Hepatocyte (in vitro differentiated cells): ENCODE results near the gene PIK3R5.

Experiments used
- EZH2phosphoT487 ChIP-seq: fragments of 200-600 bp; sonication (generic); IDR thresholded peaks from one replicate; pipeline ENCODE4 v1.6.1; 2018; ENCODE audit warnings: antibody characterized with exemption, mild to moderate bottlenecking, low read depth, moderate library complexity; ENCODE audit not compliant: unreplicated experiment, severe bottlenecking
- TF ChIP-seq, protein P1 (sequence below): fragments of 200-600 bp; sonication (generic); IDR thresholded peaks from 2 replicates; pipeline ENCODE4 v1.5.1; 2016; ENCODE audit warnings: antibody characterized with exemption, mild to moderate bottlenecking; ENCODE audit not compliant: poor library complexity

DNA sequence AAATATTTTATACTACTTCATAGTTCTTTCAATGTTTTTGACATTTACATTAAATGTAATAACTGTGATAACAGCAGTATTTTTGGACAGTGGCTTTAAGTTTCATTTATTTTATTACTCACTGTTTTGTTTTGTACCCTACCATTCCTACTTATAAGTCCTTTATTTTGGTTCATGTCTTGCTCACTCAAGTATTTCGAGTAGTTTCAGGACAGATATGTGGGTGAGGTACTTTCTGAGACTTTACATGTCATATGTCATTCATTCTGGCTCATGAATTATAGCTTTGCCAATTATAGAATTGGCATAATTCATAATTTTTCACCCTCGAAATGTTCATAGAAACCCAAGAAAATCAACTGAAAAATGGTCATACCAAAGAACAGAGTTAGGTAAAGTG is 44.4 kb downstream of the PIK3R5 start:
- TF ChIP-seq EZH2phosphoT487 = no peak
- TF ChIP-seq, protein P1, sequence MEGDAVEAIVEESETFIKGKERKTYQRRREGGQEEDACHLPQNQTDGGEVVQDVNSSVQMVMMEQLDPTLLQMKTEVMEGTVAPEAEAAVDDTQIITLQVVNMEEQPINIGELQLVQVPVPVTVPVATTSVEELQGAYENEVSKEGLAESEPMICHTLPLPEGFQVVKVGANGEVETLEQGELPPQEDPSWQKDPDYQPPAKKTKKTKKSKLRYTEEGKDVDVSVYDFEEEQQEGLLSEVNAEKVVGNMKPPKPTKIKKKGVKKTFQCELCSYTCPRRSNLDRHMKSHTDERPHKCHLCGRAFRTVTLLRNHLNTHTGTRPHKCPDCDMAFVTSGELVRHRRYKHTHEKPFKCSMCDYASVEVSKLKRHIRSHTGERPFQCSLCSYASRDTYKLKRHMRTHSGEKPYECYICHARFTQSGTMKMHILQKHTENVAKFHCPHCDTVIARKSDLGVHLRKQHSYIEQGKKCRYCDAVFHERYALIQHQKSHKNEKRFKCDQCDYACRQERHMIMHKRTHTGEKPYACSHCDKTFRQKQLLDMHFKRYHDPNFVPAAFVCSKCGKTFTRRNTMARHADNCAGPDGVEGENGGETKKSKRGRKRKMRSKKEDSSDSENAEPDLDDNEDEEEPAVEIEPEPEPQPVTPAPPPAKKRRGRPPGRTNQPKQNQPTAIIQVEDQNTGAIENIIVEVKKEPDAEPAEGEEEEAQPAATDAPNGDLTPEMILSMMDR = no peak
